Measurements from ENCODE around the gene PDCL3. TPM values are rescaled to one million over a fixed set of nuclear protein-coding genes. Genes with fewer than 3 reads are reported as not detected.

The PDCL3 gene
- total and polyA plus RNA-seq, 8 donors: 4.9 to 14.5 (median 8.2) TPM

DNA sequence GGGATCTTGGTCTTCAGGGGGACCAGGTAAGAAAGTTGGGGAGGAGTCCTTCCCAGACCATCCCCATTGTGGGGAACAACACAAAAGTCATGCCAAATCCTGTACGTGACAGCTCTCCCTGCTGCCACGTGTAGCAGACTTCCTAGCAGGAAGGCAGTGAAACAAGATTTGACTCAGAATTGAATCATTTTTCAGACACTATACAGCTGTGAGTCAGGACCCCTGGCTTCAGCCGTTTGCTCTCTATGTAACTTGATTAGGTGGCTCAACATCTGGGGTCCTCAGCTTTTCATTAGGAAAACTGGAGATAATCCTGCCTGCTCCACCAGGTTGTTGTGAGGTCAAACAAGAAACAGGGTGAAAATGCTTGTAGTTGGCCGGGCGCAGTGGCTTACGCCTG is 32.9 kb upstream of the PDCL3 start:
- FAIRE-seq: no peak

GRCh38 chr2:100535855-100536254 is 26.9 kb upstream of the PDCL3 start:
- intact Hi-C loops (cut with DNase I): no loop called here
- Histone ChIP-seq H3K4me3 (no peak overlapping the region), H3K4me1 (no peaks in the 10 kb centered on the region), H3K36me3 (no peaks in the 10 kb centered on the region), H3K9me3 (no peaks in the 10 kb centered on the region), H3K27me3 (no peaks in the 10 kb centered on the region), H3K27ac (no peak overlapping the region)
- ATAC-seq (no peak), FAIRE-seq (no peak), DNase-seq (no peak)
- TF ChIP-seq, protein P1, sequence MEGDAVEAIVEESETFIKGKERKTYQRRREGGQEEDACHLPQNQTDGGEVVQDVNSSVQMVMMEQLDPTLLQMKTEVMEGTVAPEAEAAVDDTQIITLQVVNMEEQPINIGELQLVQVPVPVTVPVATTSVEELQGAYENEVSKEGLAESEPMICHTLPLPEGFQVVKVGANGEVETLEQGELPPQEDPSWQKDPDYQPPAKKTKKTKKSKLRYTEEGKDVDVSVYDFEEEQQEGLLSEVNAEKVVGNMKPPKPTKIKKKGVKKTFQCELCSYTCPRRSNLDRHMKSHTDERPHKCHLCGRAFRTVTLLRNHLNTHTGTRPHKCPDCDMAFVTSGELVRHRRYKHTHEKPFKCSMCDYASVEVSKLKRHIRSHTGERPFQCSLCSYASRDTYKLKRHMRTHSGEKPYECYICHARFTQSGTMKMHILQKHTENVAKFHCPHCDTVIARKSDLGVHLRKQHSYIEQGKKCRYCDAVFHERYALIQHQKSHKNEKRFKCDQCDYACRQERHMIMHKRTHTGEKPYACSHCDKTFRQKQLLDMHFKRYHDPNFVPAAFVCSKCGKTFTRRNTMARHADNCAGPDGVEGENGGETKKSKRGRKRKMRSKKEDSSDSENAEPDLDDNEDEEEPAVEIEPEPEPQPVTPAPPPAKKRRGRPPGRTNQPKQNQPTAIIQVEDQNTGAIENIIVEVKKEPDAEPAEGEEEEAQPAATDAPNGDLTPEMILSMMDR (IDR thresholded peaks at IDR 0.05): no peak
- 54 to 69% methylated on average over 2 of the region's 2 CpGs for WGBS, 2 donors

More for the DNA sequence above, 32.9 kb upstream of the PDCL3 start:
- DNase-seq (no peak), ATAC-seq (no peak)
- Histone ChIP-seq H3K9me3 (no peaks in the 10 kb centered on the region), H3K36me3 (no peaks in the 10 kb centered on the region), H3K4me3 (no peak overlapping the region), H3K4me1 (no peaks in the 10 kb centered on the region), H3K27me3 (no peaks in the 10 kb centered on the region), H3K27ac (no peak overlapping the region)
- 71 to 75% methylated on average over 6 of the region's 6 CpGs for WGBS, 2 donors
- TF ChIP-seq, protein P1 (IDR thresholded peaks at IDR 0.05): no peak
- intact Hi-C loops (cut with DNase I): no loop called here

DNA sequence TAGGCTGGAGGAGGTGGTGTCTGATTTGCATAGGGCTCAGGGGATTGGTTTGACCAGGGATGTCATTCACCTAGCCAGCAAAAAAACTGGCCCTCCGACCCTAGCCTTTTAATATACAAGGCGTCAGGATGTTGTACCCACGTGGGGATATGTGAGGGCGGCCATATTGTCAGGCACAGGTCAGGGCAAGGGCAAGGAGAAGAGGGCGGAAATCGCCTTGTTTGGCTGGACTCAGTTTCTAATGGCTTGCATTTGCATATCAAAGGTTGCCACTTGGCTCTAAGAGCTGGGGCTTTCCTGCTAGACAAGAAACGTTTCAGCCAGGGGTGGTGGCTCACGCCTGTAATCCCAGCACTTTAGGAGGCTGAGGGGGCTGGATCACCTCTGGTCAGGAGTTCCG is 24.9 kb upstream of the PDCL3 start:
- intact Hi-C loops (cut with DNase I): no loop called here
- 54 to 63% methylated on average over 9 of the region's 9 CpGs for WGBS, 2 donors
- ATAC-seq: no peak
- DNase-seq: no peak
- H3K4me3 ChIP-seq: no peak overlapping the region
- H3K27me3 ChIP-seq: no peaks in the 10 kb centered on the region
- TF ChIP-seq, protein P1 (IDR thresholded peaks at IDR 0.05): no peak
- no peak overlapping the region for H3K27ac ChIP-seq
- H3K4me1 ChIP-seq: no peaks in the 10 kb centered on the region
- FAIRE-seq: no peak
- H3K9me3 ChIP-seq: no peaks in the 10 kb centered on the region
- H3K36me3 ChIP-seq: no peaks in the 10 kb centered on the region

- TF ChIP-seq, protein P1 (IDR thresholded peaks at IDR 0.05): no peak
- H3K27ac ChIP-seq: no peak overlapping the region
- H3K27me3 ChIP-seq: no peaks in the 10 kb centered on the region
- DNase-seq (no peak), FAIRE-seq (no peak), ATAC-seq (no peak)
- intact Hi-C loops (cut with DNase I): no loop called here
- WGBS, 2 donors: 37 to 48% methylated on average over 1 of the region's 1 CpG
- H3K9me3 ChIP-seq: no peaks in the 10 kb centered on the region
- no peak overlapping the region for H3K4me3 ChIP-seq
- no peaks in the 10 kb centered on the region for H3K4me1 ChIP-seq
- no peaks in the 10 kb centered on the region for H3K36me3 ChIP-seq
Observed at GRCh38 chr2:100539221-100539620, 23.6 kb upstream of the PDCL3 start.

- WGBS, 2 donors: 51 to 59% methylated on average over 3 of the region's 3 CpGs
- intact Hi-C loops (cut with DNase I): no loop called here
- TF ChIP-seq, protein P1 (IDR thresholded peaks at IDR 0.05): no peak
- no peak for FAIRE-seq
- H3K27ac ChIP-seq: no peak overlapping the region
- H3K9me3 ChIP-seq: no peaks in the 10 kb centered on the region
- H3K36me3 ChIP-seq: no peaks in the 10 kb centered on the region
- H3K27me3 ChIP-seq: no peaks in the 10 kb centered on the region
- H3K4me1 ChIP-seq: no peaks in the 10 kb centered on the region
- no peak for ATAC-seq
- no peak overlapping the region for H3K4me3 ChIP-seq
- DNase-seq: no peak
Observed at GRCh38 chr2:100541404-100541803, 21.4 kb upstream of the PDCL3 start.
